Fibroblast of skin of left biceps (primary cell): Measurements from ENCODE around the gene PTPRT.

Experiments
- DNase-seq, 2 experiments: peaks; one replicate each; pipeline ENCODE4 v3.0.0-alpha.2; 2013; ENCODE audit warnings: low read depth in 2 of 2

Gene PTPRT

GRCh38 chr20:42118409-42119125 is 1071.1 kb downstream of the PTPRT start:
- DNase-seq: no peak

- no peak for DNase-seq
These were observed 1071.7 kb downstream of the PTPRT start for GRCh38 chr20:42118001-42118400.

- DNase-seq: no peak
These were observed 1076.5 kb downstream of the PTPRT start for GRCh38 chr20:42113236-42113635.

- no peak for DNase-seq
These were observed 1077.5 kb downstream of the PTPRT start for GRCh38 chr20:42112161-42112560.

GRCh38 chr20:42111349-42111748 is 1078.4 kb downstream of the PTPRT start:
- no peak for DNase-seq

- DNase-seq: no peak
These were observed 1079.4 kb downstream of the PTPRT start for GRCh38 chr20:42110301-42110700.

GRCh38 chr20:42102000-42102399 is 1087.7 kb downstream of the PTPRT start:
- no peak for DNase-seq

GRCh38 chr20:42100137-42100704 is 1089.5 kb downstream of the PTPRT start:
- no peak for DNase-seq

- DNase-seq: no peak
These were observed 1090.6 kb downstream of the PTPRT start for GRCh38 chr20:42099101-42099500.

- no peak for DNase-seq
These were observed 1091.3 kb downstream of the PTPRT start for GRCh38 chr20:42098418-42098817.

GRCh38 chr20:42097741-42098140 is 1092.0 kb downstream of the PTPRT start:
- no peak for DNase-seq

- no peak for DNase-seq
These were observed 1094.5 kb downstream of the PTPRT start for GRCh38 chr20:42095221-42095620.

GRCh38 chr20:42093542-42094440 is 1095.9 kb downstream of the PTPRT start:
- no peak for DNase-seq

- DNase-seq: no peak
These were observed 1096.7 kb downstream of the PTPRT start for GRCh38 chr20:42093041-42093440.

GRCh38 chr20:42085366-42085765 is 1104.3 kb downstream of the PTPRT start:
- DNase-seq: no peak

- DNase-seq: no peak
These were observed 1106.4 kb downstream of the PTPRT start for GRCh38 chr20:42083280-42083679.

GRCh38 chr20:42082611-42083010 is 1107.1 kb downstream of the PTPRT start:
- no peak for DNase-seq

GRCh38 chr20:42080956-42081355 is 1108.8 kb downstream of the PTPRT start:
- DNase-seq: no peak

GRCh38 chr20:42074944-42075343 is 1114.8 kb downstream of the PTPRT start:
- no peak for DNase-seq

- no peak for DNase-seq
These were observed 1122.1 kb downstream of the PTPRT start for GRCh38 chr20:42067596-42067995.

GRCh38 chr20:42067174-42067573 is 1122.5 kb downstream of the PTPRT start:
- DNase-seq: no peak

GRCh38 chr20:42063141-42063540 is 1126.6 kb downstream of the PTPRT start:
- DNase-seq: no peak

- no peak for DNase-seq
These were observed 1136.4 kb downstream of the PTPRT start for GRCh38 chr20:42053350-42053749.
